Measurements from ENCODE around the gene JAKMIP3. TPM values are rescaled to one million over a fixed set of nuclear protein-coding genes. Genes with fewer than 3 reads are reported as not detected.

Gene JAKMIP3
- total RNA-seq, 1 donor = 0.21 TPM

- Histone ChIP-seq H3K9me3 (ENCODE audit: low read depth, low read length) (no peaks in the 10 kb centered on the region), H3K27me3 (ENCODE audit: insufficient read depth, low read length) (no peaks in the 10 kb centered on the region), H3K4me1 (ENCODE audit: insufficient read depth, low read length) (no peaks in the 10 kb centered on the region), H3K4me3 (ENCODE audit: low read length) (no peak overlapping the region)
These were observed 31.2 kb downstream of the JAKMIP3 start for GRCh38 chr10:132096863-132097478.

- Histone ChIP-seq H3K4me3 (ENCODE audit: low read length) (no peak overlapping the region), H3K9me3 (ENCODE audit: low read depth, low read length) (no peaks in the 10 kb centered on the region), H3K27me3 (ENCODE audit: insufficient read depth, low read length) (no peaks in the 10 kb centered on the region), H3K4me1 (ENCODE audit: insufficient read depth, low read length) (no peaks in the 10 kb centered on the region)
These were observed 32.0 kb downstream of the JAKMIP3 start for GRCh38 chr10:132097609-132098377.

GRCh38 chr10:132098539-132099388, 33.0 kb downstream of the JAKMIP3 start:
- Histone ChIP-seq H3K4me1 (ENCODE audit: insufficient read depth, low read length) (no peaks in the 10 kb centered on the region), H3K4me3 (ENCODE audit: low read length) (no peak overlapping the region), H3K9me3 (ENCODE audit: low read depth, low read length) (no peaks in the 10 kb centered on the region), H3K27me3 (ENCODE audit: insufficient read depth, low read length) (no peaks in the 10 kb centered on the region)

- no peaks in the 10 kb centered on the region for H3K4me1 ChIP-seq (ENCODE audit: insufficient read depth, low read length)
These were observed 33.8 kb downstream of the JAKMIP3 start for GRCh38 chr10:132099389-132100090.

DNA sequence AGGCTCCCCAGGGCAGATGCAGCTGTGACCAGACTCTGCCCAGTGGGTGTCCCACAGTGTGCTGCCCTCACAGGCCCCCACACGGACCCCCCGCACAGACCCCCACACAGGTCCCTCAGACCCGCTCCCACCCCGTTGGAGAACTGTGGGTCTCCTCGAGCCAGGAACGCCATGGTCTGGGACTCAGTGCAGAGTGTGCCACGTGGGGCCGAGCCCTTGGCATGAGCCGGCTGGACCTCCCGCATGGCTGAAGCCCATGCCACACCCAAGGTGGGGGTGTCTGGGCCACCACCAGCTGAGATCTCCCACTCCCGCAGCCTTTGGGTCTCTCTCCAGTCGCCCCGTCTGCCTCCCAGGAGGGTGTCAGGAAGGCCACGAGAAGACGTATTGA, 34.3 kb downstream of the JAKMIP3 start:
- Histone ChIP-seq H3K4me1 (ENCODE audit: insufficient read depth, low read length) (no peaks in the 10 kb centered on the region), H3K9me3 (ENCODE audit: low read depth, low read length) (no peaks in the 10 kb centered on the region), H3K4me3 (ENCODE audit: low read length) (no peak overlapping the region), H3K27me3 (ENCODE audit: insufficient read depth, low read length) (no peaks in the 10 kb centered on the region)

More at GRCh38 chr10:132099389-132100090, 33.8 kb downstream of the JAKMIP3 start:
- Histone ChIP-seq H3K27me3 (ENCODE audit: insufficient read depth, low read length) (no peaks in the 10 kb centered on the region), H3K4me3 (ENCODE audit: low read length) (no peak overlapping the region), H3K9me3 (ENCODE audit: low read depth, low read length) (no peaks in the 10 kb centered on the region)

DNA sequence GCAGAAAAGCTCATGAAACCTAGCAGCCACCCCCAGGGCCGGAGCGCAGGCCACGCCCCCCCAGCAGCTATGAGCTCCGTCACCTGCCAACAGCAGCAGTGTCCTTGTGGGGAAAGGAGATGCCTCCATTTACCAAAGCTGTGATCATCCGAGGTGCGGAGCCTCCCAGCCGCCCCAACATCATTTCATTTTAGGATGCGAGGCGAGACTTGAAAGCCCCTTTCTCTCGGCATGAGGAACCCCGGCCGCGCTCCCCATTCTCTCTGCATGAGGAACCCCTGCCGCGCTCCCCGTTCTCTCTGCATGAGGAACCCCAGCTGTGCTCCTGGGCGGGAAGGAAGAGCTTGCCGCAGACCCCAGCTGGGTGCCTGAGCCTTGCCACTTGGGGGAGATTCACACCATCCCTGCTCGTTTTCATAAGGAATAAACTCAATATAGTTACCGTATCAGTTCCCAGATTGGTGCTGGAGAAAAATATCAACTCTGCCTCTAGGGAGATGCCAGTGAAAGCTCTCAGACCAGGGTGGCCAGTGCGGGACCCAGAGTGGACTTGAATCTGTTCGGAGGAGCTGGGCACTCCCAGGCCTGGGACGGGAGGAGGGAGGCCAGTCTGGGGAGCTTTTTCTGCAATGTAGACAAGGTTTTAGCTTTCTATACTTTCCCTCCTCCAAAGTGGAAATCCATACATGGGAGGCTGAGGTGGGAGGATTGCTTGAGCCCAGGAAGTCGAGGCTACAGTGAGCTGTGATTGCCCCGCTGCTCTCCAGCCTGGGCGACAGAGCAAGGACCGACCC, 35.0 kb downstream of the JAKMIP3 start:
- Histone ChIP-seq H3K4me1 (ENCODE audit: insufficient read depth, low read length) (no peaks in the 10 kb centered on the region), H3K4me3 (ENCODE audit: low read length) (no peak overlapping the region), H3K9me3 (ENCODE audit: low read depth, low read length) (no peaks in the 10 kb centered on the region), H3K27me3 (ENCODE audit: insufficient read depth, low read length) (no peaks in the 10 kb centered on the region)

GRCh38 chr10:132101529-132101928, 35.8 kb downstream of the JAKMIP3 start:
- no peaks in the 10 kb centered on the region for H3K9me3 ChIP-seq (ENCODE audit: low read depth, low read length)
- H3K4me3 ChIP-seq (ENCODE audit: low read length) = no peak overlapping the region
- H3K4me1 ChIP-seq (ENCODE audit: insufficient read depth, low read length) = no peaks in the 10 kb centered on the region
- no peaks in the 10 kb centered on the region for H3K27me3 ChIP-seq (ENCODE audit: insufficient read depth, low read length)

GRCh38 chr10:132102071-132102716, 36.4 kb downstream of the JAKMIP3 start:
- Histone ChIP-seq H3K4me1 (ENCODE audit: insufficient read depth, low read length) (no peaks in the 10 kb centered on the region), H3K4me3 (ENCODE audit: low read length) (no peak overlapping the region), H3K27me3 (ENCODE audit: insufficient read depth, low read length) (no peaks in the 10 kb centered on the region), H3K9me3 (ENCODE audit: low read depth, low read length) (no peaks in the 10 kb centered on the region)

GRCh38 chr10:132102717-132103110, 37.0 kb downstream of the JAKMIP3 start:
- Histone ChIP-seq H3K4me3 (ENCODE audit: low read length) (no peak overlapping the region), H3K9me3 (ENCODE audit: low read depth, low read length) (no peaks in the 10 kb centered on the region), H3K27me3 (ENCODE audit: insufficient read depth, low read length) (no peaks in the 10 kb centered on the region), H3K4me1 (ENCODE audit: insufficient read depth, low read length) (no peaks in the 10 kb centered on the region)

DNA sequence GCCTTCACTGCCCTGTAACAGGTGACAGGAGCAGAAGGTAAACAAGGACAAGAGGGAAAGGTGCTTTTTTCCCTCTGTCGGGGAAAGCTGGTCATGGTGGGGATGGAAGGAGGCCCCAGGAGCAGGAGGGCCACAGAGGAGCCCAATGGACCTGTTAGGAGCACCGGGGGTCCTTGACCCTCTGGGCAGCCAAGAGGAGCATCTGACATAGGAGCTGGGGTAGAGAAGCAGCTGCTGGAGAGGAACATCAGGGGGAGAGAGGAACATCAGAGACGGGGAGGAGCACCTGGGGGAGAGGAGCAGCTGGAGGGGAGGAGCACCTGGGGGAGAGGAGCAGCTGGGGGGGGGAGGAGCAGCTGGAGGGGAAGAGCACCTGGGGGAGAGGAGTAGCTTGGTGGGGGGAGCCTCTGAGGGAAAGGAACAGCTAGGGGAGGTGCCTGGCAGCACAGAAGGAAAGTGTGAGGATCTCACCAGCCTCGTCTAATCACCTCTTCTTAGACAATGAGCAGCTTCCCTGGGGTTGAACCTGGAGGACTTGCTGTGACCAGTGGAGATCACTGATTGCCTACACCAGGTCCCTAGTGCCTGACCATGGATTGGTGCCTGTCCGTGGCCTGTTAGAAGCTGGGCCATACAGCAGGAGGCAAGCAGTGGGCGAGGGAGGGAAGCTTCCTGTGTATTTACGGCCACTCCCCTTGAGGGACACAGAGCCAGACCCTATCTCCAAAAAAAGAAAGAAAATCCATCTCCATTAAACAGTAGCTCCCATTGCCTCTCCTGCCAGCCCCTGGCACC, 37.6 kb downstream of the JAKMIP3 start:
- Histone ChIP-seq H3K4me1 (ENCODE audit: insufficient read depth, low read length) (no peaks in the 10 kb centered on the region), H3K9me3 (ENCODE audit: low read depth, low read length) (no peaks in the 10 kb centered on the region), H3K4me3 (ENCODE audit: low read length) (no peak overlapping the region), H3K27me3 (ENCODE audit: insufficient read depth, low read length) (no peaks in the 10 kb centered on the region)

- H3K27me3 ChIP-seq (ENCODE audit: insufficient read depth, low read length) = no peaks in the 10 kb centered on the region
- H3K4me3 ChIP-seq (ENCODE audit: low read length) = no peak overlapping the region
- H3K4me1 ChIP-seq (ENCODE audit: insufficient read depth, low read length) = no peaks in the 10 kb centered on the region
- H3K9me3 ChIP-seq (ENCODE audit: low read depth, low read length) = no peaks in the 10 kb centered on the region
These were observed 38.3 kb downstream of the JAKMIP3 start for GRCh38 chr10:132104062-132104461.

- no peak overlapping the region for H3K4me3 ChIP-seq (ENCODE audit: low read length)
- no peaks in the 10 kb centered on the region for H3K9me3 ChIP-seq (ENCODE audit: low read depth, low read length)
- no peaks in the 10 kb centered on the region for H3K27me3 ChIP-seq (ENCODE audit: insufficient read depth, low read length)
- H3K4me1 ChIP-seq (ENCODE audit: insufficient read depth, low read length) = no peaks in the 10 kb centered on the region
These were observed 38.9 kb downstream of the JAKMIP3 start for GRCh38 chr10:132104471-132105301.
